HG03354 (cell line): ENCODE data around the gene DCP1A.

ENCODE experiments used
- ATAC-seq: cut with Tn5 transposase; IDR thresholded peaks from one replicate; pipeline ENCODE4 v1.9.1; 2021; ENCODE audit warnings: mild to moderate bottlenecking; ENCODE audit not compliant: unreplicated experiment, poor library complexity, severe bottlenecking

Gene DCP1A

GRCh38 chr3:53252096-53252946 is 95.0 kb downstream of the DCP1A start:
- ATAC-seq, result no peak

GRCh38 chr3:53250881-53251605 is 96.3 kb downstream of the DCP1A start:
- ATAC-seq, result no peak

GRCh38 chr3:53250453-53250852 is 96.9 kb downstream of the DCP1A start:
- ATAC-seq, result no peak

- ATAC-seq, result no peak
Measured at GRCh38 chr3:53248161-53248560, 99.2 kb downstream of the DCP1A start.

GRCh38 chr3:53247619-53248018 is 99.7 kb downstream of the DCP1A start:
- no peak for ATAC-seq

DNA sequence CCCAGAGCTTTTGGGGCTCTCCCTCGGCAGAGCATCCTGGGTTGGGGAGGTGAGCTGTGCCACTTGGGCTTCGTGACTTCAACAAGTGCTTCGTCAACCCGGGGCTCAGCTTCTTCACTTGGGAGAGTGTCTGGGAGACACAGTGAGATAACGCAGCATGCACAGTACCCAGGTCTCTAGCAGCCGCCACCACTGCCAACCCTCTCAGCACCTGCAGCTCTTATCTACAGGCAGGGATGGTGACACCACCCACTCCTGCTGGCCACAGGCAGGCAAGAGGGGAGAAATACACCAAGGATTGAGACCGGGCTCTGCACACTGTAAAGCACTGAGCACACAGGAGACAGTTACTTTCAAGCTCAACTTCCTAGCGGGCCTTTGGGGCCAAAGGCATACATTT is 103.1 kb downstream of the DCP1A start:
- ATAC-seq, result no peak

GRCh38 chr3:53243785-53244184 is 103.6 kb downstream of the DCP1A start:
- no peak for ATAC-seq

GRCh38 chr3:53243165-53243564 is 104.2 kb downstream of the DCP1A start:
- ATAC-seq, result no peak

DNA sequence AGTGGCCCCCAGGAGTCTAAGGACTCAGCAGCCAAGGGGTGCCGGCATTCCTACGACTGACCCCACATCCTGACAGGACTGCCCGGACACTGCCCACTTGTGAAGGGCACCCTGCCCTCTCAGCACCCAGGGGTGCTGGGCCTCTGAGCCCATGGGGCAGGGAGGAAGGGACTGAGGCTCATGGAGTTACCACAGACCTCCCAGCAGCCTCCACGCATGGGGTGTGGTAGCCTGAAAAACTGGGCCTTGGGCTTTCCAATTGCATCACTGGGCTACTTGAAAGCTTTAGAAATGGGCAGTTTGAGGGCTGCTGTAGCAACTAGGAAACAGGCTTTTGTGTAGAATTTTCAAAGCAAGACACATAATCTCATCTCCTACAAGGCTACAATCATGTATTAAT is 104.7 kb downstream of the DCP1A start:
- ATAC-seq, result no peak

- ATAC-seq, result no peak
Measured at GRCh38 chr3:53242155-53242554, 105.2 kb downstream of the DCP1A start.

DNA sequence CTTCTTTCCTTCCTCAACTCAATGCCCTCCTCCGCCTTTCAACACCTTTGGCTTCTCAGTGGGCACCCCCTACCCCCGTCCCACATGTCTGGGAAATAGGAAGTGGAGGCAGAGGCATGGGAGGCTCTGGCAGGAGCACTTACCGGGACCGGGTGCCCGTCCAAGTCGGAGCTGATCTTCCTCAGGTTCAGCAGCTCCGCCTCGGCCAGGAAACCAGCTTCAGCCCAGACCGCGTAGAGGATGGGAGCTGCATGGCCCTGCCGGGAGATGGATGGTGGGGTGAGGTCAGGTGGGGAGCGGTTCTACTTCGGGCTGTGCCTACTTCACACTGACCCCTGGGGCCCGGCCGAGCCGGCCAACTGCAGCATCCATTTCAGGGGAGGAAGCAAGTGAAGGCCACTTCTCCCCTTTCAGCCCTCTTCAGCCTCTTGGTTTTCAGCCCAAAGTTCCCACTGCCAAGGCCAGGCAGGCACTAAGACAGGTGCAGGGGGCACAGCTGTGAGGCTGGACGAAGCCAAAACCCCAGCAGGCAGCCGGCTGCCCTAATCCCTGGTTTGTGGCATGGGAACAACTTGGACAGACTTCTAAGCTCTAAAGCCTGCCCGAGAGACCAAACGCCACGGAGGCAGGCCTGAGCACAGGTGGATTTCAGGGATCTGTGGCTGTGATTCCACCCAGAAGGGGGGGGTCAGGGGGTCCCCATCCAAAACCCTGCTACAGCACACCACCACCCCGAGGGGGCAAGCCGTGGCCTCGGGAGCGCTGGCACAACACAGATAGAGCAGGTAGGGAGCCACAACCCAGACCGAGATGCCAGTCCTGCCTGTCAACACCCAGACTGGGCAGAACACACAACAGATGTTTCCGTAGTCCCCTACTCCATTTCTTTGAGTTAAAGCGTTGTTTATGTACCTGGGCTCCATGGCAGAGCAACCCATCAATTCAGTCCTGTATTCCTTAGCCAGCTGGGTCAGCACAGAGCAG is 106.1 kb downstream of the DCP1A start:
- ATAC-seq, result no peak

GRCh38 chr3:53239800-53240199 is 107.5 kb downstream of the DCP1A start:
- ATAC-seq, result no peak

DNA sequence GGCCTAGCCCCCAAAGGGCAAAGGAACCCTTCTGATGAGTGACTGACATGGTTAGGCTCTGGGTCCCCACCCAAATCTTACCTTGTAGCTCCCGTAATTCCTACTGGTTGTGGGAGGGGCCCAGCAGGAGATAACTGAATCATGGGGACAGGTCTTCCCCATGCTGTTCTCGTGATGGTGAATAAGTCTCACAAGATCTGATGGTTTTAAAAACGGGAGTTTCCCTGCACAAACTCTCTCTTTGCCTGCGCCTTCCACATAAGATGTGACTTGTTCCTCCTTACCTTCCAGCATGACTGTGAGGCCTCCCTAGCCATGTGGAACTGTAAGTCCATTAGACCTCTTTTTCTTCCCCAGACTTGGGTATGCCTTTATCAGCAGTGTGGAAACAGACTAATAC is 108.5 kb downstream of the DCP1A start:
- no peak for ATAC-seq

DNA sequence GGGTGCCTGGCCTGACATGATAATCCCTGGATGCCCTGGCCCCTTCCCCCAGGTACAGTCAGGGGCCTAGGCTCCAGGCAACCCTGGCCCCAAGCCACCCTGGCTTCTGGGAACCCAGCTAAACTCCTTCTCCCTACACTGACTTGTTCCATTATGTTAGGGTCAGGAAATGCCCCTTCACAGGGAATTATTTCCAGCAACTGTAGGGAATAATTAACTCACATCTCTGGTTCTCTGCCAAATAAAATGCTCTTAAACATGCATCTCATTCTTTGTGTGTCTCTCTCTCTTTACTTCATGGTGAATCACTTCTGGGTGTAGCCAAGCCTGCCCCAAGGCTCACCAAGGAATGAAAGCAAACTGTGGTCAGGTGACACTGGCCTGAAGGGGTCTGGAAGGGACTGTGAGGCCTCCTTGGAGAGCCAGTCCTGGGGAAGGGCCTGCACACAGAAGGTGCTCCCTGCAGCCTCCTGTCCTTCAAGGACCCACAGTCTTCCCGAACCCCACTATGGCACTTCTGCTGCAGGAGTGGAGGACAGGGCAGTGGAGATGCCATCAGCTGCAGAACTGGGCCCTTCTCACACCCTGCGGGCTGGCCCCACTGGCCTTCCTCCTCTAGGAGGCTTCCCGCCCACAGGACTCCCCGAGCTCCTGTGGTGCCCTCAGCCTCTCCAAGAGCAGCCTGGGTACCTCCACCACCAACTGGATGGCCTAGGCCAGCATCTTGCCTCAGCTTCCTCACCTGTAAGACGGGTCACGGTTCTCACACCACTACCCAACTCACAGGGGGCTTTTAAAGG is 109.1 kb downstream of the DCP1A start:
- no peak for ATAC-seq

- no peak for ATAC-seq
Measured at GRCh38 chr3:53236112-53236841, 111.1 kb downstream of the DCP1A start.

- no peak for ATAC-seq
Measured at GRCh38 chr3:53235545-53235944, 111.8 kb downstream of the DCP1A start.

DNA sequence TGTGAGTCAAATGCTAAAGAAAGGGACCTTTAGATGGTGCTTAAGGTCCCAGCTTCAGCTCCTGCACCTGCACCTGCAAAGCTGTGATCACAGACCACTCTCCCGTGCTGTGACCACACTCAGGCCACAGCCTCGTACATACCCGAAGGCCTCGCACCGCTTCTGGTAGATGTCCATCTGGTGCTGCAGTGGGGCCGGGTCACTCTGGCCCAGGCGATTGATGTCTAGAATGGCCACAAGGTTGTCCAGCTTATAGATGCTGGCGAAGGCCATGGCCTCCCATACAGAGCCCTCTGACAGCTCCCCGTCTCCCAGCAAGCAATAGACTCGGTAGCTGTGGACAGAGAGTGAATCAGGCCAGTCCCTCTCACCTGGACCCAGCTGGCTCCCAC is 112.5 kb downstream of the DCP1A start:
- ATAC-seq, result no peak

DNA sequence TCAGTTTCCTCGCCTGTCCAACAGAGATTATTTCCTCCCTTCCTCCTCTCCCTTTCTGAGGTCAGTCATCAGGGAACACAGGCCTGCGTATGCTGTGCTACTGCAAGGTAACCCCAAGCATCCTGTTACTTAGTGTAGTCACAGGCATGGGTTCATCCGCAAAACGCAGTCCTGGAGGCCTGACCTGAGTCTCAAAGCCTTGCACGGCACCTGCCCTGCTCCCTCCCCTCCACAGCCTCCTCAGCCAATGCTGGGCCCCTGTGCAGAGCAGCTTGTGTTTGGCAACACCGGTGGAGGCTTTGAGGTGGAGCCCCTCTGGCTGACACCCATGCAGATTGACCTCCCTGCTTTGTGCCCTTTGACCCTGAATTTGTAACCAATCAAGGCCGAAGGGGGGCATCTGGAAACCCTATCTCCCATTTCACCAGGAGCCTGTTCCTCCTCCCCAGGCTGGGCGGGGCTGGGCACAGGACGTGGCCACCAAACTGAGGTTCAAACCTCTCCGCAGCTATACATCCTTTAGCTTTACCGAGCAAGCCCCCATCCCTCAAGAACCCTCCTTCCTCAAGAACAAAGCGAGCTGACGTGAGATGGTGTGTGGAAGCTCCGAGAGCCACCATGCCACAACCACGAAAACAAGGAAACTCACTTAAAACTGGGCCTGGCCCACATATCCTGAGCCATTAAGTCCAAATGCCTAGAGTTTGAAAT is 113.1 kb downstream of the DCP1A start:
- ATAC-seq, result no peak
